ELF-1 (cell line): ENCODE data around the gene CDK4.

Source experiments
- DNase-seq: peaks from one replicate; pipeline ENCODE4 v3.0.0-alpha.2; 2016; ENCODE audit warnings: low read depth, low spot score

The CDK4 gene

DNA sequence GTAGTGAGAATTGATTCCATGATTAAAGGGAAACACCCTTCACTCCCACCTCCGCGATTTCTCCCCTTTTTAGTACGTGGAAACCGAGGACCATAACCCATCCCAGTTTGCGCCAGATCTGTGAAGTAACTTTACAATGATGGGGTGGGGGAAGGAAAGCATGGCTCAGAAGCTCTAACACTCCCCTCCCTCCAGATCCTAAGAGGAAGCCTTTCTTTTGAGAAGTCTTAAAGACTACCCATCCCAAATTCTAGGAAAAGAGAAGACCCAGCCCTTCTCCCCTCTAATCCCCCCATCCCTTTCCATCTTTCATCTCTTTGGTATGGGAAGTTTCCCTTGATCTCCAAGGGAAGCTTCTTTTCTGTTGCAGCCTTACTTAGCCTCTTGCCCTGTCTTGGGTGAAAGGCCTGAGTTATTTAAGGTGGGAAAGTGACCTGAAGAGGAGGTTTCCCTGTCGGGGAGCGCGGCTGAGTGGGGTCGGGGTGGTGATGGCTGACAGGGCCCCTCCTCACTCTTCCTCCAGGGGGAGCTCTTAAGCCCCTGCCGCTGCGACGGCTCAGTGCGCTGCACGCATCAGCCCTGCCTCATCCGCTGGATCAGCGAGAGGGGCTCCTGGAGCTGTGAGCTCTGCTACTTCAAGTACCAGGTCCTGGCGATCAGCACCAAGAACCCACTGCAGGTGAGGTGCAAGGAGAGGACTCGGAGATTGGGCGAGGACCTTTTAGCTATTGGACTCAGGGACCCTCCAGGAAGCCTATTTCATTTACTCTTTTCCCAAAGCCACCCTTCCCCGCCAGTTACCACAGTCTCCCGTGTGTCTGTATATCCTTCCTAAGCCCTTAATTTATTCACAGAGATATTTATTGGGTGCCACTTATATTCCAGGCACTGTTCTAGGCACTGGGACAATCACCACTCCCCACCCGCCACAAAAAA, 4.6 kb upstream of the CDK4 start:
- peak; percentile 78 for DNase-seq

DNA sequence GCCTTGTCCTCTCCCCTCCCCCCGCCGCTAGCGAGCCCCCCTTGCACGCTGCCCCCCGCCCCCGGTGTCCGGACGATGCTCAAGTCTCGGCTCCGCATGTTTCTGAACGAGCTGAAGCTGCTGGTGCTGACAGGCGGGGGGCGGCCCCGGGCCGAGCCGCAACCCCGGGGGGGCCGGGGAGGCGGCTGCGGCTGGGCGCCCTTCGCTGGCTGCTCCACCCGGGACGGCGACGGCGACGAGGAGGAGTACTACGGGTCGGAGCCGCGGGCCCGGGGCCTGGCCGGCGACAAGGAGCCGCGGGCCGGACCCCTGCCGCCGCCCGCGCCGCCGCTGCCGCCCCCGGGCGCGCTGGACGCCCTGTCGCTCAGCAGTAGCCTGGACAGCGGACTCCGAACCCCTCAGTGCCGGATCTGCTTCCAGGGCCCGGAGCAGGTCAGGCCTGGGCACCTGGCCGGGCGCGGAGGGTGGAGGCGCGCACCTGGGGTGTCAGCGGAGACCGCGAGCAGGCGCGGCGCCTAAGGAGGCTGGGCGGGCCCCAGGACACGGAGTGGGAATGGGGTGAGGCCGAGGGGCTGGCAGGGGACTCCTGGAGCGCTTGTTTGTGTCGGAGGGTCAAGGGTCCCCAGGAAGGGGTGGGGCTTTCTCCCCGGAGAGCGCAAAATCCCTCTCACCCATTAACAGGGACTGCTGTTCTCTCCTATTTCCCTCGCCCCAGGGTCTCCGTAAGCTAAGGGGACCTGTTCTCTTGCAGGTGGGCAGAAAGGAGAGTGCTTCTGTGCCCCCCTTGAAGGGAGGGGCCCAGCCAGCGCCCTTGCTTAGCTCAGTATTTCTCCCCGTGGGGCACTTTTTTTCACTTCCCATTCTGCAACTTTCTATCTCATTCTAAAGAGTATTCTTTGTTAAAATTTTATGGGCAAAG, 3.6 kb upstream of the CDK4 start:
- DNase-seq: peak; percentile 22

GRCh38 chr12:57755194-57755453, 3.0 kb upstream of the CDK4 start:
- DNase-seq: no peak

GRCh38 chr12:57754411-57755193, 2.5 kb upstream of the CDK4 start, which contains the start of gene MARCHF9:
Gene MARCHF9, plus strand, starts transcription at chr12:57755103. Its CDS starts 426 bp downstream, at chr12:57755529.
- DNase-seq: peak; percentile 37

DNA sequence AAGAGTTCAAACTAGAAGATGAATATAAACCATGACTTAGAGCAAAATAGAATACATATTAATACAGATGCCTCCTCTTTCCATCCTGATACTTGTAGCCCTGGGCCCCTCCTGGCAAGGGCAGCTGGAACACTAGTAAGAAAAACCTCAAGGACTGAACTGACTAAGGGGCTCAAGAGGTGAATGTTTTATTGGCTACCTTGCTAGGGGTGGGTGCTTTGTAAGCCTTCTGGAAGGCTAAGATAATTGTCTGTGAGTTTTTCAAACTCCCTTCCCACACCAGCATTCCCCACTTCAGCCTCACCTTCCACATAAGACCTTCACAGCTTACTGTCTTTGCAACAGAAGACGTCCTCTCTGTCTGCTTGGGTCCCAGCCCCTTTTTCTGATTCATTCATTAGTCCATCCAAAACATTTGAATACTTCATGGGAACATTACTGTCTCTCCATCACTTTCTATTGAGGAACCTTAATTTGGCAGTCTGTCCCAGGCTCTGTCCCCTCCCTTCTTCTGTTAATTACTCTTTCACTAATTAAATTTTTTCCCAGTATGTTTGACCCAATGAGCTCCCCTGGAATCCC, 1.7 kb upstream of the CDK4 start:
- no peak for DNase-seq

- no peak for DNase-seq
These were observed 524 bp upstream of the CDK4 start for GRCh38 chr12:57752668-57753000.

DNA sequence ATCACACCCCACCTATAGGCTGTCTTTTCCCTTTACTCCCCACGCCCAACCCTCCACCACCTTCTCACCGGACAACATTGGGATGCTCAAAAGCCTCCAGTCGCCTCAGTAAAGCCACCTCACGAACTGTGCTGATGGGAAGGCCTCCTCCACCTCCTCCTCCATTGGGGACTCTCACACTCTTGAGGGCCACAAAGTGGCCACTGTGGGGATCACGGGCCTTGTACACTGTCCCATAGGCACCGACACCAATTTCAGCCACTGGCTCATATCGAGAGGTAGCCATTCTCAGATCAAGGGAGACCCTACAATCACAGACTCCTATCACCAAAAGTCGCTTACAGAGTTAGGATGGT, 700 bp downstream of the CDK4 start:
- no peak for DNase-seq

- DNase-seq: no peak
These were observed 1.3 kb downstream of the CDK4 start for GRCh38 chr12:57750561-57751431.

GRCh38 chr12:57749061-57749460, 3.0 kb downstream of the CDK4 start:
- no peak for DNase-seq

GRCh38 chr12:57746025-57746424, 6.1 kb downstream of the CDK4 start:
- no peak for DNase-seq

DNA sequence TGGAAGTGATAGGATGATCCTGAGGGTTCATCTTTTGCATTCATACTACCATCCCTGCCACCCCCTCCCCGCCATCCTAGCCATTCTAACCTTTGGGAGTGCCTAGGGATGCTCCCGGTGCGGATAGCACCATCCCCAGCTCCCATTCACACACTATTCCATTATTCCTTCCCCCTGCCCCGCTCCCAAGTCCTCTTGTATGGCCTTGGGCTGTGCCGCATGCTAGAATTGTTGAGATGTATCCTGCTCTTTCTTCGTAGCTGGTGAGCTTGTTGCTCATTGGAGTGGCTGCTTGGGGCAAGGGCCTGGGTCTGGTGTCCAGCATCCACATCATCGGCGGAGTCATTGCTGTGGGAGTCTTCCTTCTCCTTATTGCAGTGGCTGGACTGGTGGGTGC, 6.6 kb downstream of the CDK4 start:
- peak; percentile 53 for DNase-seq

DNA sequence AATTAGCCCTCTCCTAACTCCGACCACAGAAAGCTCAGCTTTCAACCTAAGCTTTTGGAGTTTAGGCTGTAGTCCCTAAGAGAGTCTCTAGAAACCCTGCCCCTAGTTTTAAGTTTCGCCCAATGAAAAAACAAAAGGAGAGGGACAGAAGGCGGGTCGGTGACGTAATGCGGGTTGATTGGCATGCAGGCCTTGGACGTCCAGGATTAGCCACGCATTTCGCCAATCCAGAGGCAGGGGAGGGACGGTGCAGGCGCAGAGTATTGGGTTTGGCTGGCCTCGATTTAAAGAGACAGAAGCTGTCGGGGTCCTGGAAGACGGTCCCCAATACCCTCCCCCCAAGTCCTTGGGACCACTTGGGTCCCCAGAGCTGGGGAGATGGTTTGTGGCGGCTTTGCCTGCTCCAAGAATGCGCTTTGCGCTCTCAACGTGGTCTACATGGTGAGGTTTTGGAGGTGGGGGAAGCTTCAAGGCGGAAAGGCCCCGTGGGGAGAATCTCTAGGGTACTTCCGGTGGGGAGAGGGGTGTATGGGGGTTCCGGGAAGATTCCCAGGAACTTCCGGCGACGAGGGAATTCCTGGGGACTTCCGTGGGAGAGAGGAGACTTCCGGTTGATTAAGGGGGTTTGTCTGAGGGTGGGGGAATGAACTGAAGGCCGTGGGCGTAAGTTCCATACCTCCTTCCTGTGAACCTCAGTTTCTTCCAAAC, 7.2 kb downstream of the CDK4 start, which contains the start of gene TSPAN31:
Gene TSPAN31 (plus strand): TSS at position 263 of the 708 bp plus-strand sequence. CDS start 116 bp downstream, at position 379.
- DNase-seq: peak; percentile 96

GRCh38 chr12:57744194-57744776, 7.8 kb downstream of the CDK4 start:
- DNase-seq: no peak

DNA sequence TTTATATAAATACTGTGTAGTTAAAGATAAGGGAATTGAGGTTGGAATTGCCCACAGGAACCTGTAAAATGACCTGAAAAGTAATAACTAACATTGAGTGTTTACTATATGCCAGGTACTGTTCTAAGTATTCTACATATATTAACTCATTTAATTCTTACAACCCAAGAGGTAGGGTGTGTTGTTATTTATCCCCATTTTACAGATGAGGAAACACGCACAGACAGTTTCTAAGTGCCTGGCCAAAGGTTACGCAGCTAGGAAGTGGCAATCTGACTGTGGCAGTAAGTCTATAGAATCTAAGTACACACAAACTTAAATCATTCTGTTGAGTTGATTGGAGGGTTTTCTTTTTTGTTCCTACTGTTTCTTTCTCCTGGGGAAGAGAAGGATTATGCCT, 8.3 kb downstream of the CDK4 start:
- DNase-seq: no peak

DNA sequence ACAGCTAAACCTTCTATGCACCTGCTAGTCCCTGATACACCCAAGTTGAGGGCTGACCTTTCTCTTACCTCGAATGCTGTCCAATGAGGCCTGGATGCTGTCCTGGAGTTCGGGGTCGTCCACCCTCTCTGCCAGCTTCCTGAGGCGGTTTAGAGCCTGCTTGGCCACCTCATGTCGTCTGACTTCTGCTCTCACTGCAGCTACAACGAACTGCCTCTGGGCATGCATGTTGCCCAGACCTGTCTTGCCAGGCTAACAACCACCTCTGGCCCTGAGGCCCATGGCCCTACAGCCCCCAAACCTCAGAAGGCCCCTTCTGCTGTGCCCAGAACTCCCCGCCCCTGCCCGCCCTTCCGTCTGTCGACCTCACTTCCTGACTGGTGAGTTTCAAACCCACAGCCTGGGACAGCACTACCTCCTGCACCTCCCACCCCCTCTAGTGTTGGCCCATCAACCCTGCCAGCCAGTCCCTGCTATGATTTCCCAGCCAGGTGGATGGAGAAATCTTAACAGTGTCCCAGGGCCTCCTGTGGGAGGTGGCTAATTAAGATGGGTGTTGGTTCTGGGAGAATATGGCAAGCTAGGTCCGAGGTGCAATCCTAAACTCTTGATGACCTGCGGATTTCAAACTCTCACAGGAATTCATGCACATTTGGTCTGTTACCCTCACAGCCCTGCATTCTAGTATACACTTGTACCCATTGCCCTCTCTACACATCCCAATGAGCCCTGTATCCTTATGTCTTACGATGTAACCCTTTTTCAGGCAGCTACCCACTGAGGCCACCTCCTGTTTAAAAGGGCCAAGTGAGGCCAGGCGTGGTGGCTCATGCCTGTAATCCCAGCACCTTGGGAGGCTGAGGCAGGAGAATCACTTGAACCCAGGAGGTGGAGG, 10.0 kb downstream of the CDK4 start:
- DNase-seq: peak; percentile 55

DNA sequence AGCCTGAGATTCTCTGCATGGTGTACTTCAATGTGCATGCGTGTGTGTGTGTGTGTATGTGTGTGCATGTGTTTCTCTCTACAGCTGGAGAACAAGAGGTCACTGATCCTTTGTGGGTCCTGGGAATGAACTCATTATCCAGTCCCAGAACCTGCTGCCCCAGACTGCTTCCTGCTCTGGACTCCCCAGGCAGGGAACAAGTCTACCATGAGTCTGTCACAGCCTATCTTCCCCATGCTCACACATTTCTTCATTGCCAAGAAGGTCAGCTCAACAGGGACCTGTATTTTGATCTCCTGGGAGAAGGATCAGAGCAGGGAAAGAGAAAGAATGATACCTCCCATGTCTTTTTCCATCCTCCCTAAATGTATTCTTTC, 10.7 kb downstream of the CDK4 start:
- DNase-seq: no peak

GRCh38 chr12:57740656-57741412, 11.3 kb downstream of the CDK4 start:
- DNase-seq: no peak
